ENCODE data around the gene CHST3. TPM values are rescaled to one million over a fixed set of nuclear protein-coding genes. Genes with fewer than 3 reads are reported as not detected.

Gene CHST3
- total and polyA plus RNA-seq, 4 donors = 2.2 to 13.7 (median 8.0) TPM

DNA sequence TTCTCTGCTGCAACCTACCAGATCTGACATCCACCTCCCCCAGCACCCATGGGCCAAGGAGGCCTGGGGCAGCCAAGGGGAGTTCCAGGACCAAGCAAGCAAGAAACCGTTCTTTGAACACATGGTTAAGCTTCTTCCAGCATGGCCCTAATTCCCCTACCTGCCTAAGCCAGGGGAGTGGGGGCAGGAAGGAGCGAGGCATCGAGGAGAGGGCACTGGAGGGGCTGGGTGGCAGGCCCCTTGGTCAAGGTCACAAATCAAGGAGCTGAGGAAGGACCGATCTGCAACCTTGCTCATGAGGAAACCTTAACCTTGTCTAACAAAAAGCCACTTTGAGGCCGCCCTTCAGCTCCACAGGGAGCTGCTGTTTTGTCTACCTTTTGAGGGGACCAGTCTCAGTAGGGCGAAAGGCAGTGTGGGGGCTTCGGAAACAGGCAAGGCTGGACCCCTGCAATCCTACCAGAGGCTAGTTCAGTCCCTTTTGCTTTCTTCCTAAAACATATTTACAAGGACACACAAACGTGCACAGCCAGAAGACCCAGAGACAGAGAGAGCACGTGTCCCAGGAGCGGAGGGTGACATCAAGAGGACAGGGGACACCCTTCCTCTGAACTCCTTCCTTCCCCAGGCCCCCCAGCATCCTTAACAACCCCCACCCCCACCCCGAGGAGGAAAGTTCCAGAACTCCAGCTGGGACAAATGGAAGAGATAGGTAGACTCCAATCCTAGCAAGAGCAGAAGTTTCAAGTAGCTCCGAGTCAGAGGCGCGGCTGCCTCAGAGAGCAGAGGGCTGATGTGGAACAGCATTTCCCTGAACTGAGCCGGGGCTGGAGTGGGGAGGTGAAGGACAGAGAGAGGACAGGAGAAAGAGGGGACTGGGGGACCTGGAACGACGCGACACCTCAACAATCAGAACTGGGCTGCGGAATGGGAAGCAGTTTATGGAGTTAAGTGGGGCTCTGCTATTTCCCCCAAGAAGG, 95.9 kb downstream of the CHST3 start:
- peaks cover 0 to 4% (median 0%) of the 10 kb centered on the region in 5 donors for H3K4me1 ChIP-seq (ENCODE audit: control insufficient read depth in 5 of 5, insufficient read depth in 5 of 5, low read length in 5 of 5)
- H3K4me3 ChIP-seq = no peak overlapping the region
- H3K27me3 ChIP-seq (ENCODE audit: control insufficient read depth in 3 of 3, insufficient read depth in 3 of 3, low read length in 2 of 3) = no peaks in the 10 kb centered on the region
- TF ChIP-seq, protein P1, sequence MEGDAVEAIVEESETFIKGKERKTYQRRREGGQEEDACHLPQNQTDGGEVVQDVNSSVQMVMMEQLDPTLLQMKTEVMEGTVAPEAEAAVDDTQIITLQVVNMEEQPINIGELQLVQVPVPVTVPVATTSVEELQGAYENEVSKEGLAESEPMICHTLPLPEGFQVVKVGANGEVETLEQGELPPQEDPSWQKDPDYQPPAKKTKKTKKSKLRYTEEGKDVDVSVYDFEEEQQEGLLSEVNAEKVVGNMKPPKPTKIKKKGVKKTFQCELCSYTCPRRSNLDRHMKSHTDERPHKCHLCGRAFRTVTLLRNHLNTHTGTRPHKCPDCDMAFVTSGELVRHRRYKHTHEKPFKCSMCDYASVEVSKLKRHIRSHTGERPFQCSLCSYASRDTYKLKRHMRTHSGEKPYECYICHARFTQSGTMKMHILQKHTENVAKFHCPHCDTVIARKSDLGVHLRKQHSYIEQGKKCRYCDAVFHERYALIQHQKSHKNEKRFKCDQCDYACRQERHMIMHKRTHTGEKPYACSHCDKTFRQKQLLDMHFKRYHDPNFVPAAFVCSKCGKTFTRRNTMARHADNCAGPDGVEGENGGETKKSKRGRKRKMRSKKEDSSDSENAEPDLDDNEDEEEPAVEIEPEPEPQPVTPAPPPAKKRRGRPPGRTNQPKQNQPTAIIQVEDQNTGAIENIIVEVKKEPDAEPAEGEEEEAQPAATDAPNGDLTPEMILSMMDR (IDR thresholded peaks at IDR 0.05; ENCODE audit: control extremely low read depth, extremely low read depth) = no peak
- H3K36me3 ChIP-seq (ENCODE audit: control insufficient read depth in 4 of 4, insufficient read depth in 4 of 4, low read length in 4 of 4) = peaks cover 0 to 6% (median 0%) of the 10 kb centered on the region in 4 donors
- H3K9me3 ChIP-seq (ENCODE audit: control insufficient read depth in 4 of 4, insufficient read depth in 3 of 4, low read length in 3 of 4) = no peaks in the 10 kb centered on the region
- H3K9ac ChIP-seq (ENCODE audit: insufficient read depth in 1 of 2, low read length in 2 of 2) = no peak overlapping the region
- H3K27ac ChIP-seq (ENCODE audit: low read depth in 1 of 2, low read length in 1 of 2) = no peak overlapping the region
- ATAC-seq (ENCODE audit: insufficient read depth, low FRiP score) = no peak
- WGBS, 2 donors = 84 to 93% methylated on average over 19 of the region's 19 CpGs
- DNase-seq = no peak

DNA sequence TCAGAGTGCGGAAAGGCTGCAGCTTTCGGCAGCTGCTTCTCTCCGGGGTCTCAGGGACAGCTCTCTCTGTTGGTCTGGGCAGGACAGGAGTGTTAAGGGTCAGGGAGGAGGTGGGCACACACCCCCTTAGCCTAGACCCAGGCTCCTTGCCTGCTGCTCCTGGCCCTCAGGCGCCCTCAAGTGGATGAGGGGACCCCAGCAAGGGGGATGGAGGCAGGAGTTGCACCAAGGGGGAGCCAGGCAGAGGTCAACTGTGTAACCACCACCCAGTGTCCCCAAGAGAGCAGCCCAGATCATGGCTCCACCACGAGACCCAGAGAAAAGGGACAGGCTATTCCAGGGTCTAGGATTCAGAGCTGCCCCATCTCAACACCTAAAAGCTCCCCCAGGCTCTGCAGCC, 97.3 kb downstream of the CHST3 start:
- no peaks in the 10 kb centered on the region for H3K9me3 ChIP-seq (ENCODE audit: control insufficient read depth in 4 of 4, insufficient read depth in 3 of 4, low read length in 3 of 4)
- H3K4me3 ChIP-seq = no peak overlapping the region
- no peaks in the 10 kb centered on the region for H3K27me3 ChIP-seq (ENCODE audit: control insufficient read depth in 3 of 3, insufficient read depth in 3 of 3, low read length in 2 of 3)
- peaks cover 0 to 6% (median 0%) of the 10 kb centered on the region in 4 donors for H3K36me3 ChIP-seq (ENCODE audit: control insufficient read depth in 4 of 4, insufficient read depth in 4 of 4, low read length in 4 of 4)
- no peak for DNase-seq
- H3K4me1 ChIP-seq (ENCODE audit: control insufficient read depth in 5 of 5, insufficient read depth in 5 of 5, low read length in 5 of 5) = peaks cover 0 to 9% (median 0%) of the 10 kb centered on the region in 5 donors
- no peak overlapping the region for H3K9ac ChIP-seq (ENCODE audit: insufficient read depth in 1 of 2, low read length in 2 of 2)
- WGBS, 2 donors = 84 to 88% methylated on average over 5 of the region's 5 CpGs
- TF ChIP-seq, protein P1 (IDR thresholded peaks at IDR 0.05; ENCODE audit: control extremely low read depth, extremely low read depth) = no peak
- no peak overlapping the region for H3K27ac ChIP-seq (ENCODE audit: low read depth in 1 of 2, low read length in 1 of 2)
- no peak for ATAC-seq (ENCODE audit: insufficient read depth, low FRiP score)

DNA sequence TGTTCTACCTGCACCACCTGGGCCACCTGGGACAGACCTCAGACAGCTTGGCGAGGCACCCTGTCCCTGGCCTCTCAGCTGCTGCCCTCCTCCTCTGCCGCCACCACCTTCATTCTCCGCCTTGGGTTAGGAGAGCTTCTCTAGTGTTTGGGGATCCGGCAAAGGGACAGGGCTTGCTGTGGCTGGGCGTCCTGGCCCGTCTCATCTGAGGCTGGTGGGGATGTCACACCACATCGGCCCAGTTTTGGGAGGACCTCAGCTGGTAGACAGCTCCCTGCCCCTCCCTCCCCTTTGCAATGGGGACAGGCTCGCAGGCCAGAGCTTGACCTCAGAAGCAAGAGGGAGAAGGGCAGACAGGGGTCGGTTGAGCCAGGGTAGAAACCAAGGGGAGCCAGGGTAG, 97.7 kb downstream of the CHST3 start:
- ATAC-seq (ENCODE audit: insufficient read depth, low FRiP score) = no peak
- WGBS, 2 donors = 91 to 95% methylated on average over 9 of the region's 9 CpGs
- no peak overlapping the region for H3K27ac ChIP-seq (ENCODE audit: low read depth in 1 of 2, low read length in 1 of 2)
- TF ChIP-seq, protein P1 (IDR thresholded peaks at IDR 0.05; ENCODE audit: control extremely low read depth, extremely low read depth) = no peak
- H3K36me3 ChIP-seq (ENCODE audit: control insufficient read depth in 4 of 4, insufficient read depth in 4 of 4, low read length in 4 of 4) = peaks cover 0 to 6% (median 0%) of the 10 kb centered on the region in 4 donors
- H3K9me3 ChIP-seq (ENCODE audit: control insufficient read depth in 4 of 4, insufficient read depth in 3 of 4, low read length in 3 of 4) = no peaks in the 10 kb centered on the region
- H3K9ac ChIP-seq (ENCODE audit: insufficient read depth in 1 of 2, low read length in 2 of 2) = no peak overlapping the region
- peaks cover 0 to 14% (median 2%) of the 10 kb centered on the region in 5 donors for H3K4me1 ChIP-seq (ENCODE audit: control insufficient read depth in 5 of 5, insufficient read depth in 5 of 5, low read length in 5 of 5)
- DNase-seq = no peak
- no peak overlapping the region for H3K4me3 ChIP-seq
- no peaks in the 10 kb centered on the region for H3K27me3 ChIP-seq (ENCODE audit: control insufficient read depth in 3 of 3, insufficient read depth in 3 of 3, low read length in 2 of 3)

All from lung (tissue), 12 donors.